Measurements from ENCODE around the gene PRTN3. TPM values are rescaled to one million over a fixed set of nuclear protein-coding genes. Genes with fewer than 3 reads are reported as not detected.

Gene PRTN3
- total and polyA plus RNA-seq, 2 experiments from 2014 or later = not detected

DNA sequence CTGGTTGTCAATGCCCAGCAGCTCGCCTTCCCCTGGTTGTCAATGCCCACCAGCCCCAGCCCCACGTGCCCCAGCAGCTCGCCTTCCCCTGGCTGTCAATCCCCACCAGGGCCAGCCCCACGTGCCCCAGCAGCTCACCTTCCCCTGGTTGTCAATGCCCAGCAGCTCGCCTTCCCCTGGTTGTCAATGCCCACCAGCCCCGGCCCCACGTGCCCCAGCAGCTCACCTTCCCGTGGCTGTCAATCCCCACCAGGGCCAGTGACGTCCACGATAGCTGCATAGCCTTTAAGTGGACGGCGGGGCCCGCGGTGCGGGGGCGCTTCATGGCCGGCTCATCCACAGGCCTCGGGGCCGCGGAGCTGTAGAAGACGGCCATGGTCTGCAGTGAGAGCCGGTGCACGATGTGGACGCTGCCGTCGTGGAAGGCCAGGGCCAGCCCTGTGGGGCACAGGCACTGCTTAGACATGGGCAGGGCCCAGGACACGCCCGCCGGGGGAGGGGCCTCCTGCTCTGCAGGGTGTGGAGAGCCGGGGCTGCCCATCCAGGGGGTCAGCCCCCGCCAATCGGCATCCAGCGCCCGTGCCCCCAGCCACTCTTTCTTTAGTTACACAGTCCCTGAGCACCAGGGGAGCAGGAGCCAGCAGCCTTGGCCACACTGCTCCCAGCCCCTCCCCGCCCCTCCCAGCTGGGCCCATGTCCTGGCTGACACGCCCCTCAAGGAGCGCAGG is 39.1 kb downstream of the PRTN3 start:
- Histone ChIP-seq H3K79me2 (no peaks in the 10 kb centered on the region), H4K20me1 (ENCODE audit: insufficient read depth, poor library complexity, severe bottlenecking) (no peaks in the 10 kb centered on the region), H3K27ac (no peak overlapping the region), H2AFZ (no peak overlapping the region), H3K36me3 (replicated peaks; ENCODE audit: insufficient read depth, low read depth) (no peaks in the 10 kb centered on the region), H3K4me3 (no peak overlapping the region), H3K4me2 (no peak overlapping the region), H3K9me2 (replicated peaks; ENCODE audit: insufficient read depth) (no peaks in the 10 kb centered on the region), H3K27me3 (no peaks in the 10 kb centered on the region), H3K9me3 (ENCODE audit: low read depth) (no peaks in the 10 kb centered on the region), H3K4me1 (ENCODE audit: insufficient read depth) (no peaks in the 10 kb centered on the region)
- DNase-seq (ENCODE audit: low spot score) = no peak
- WGBS (ENCODE audit: low lambda C conversion rate, missing lambda C conversion rate) = 93% methylated on average over 30 of the region's 37 CpGs
- TF ChIP-seq, protein P1, sequence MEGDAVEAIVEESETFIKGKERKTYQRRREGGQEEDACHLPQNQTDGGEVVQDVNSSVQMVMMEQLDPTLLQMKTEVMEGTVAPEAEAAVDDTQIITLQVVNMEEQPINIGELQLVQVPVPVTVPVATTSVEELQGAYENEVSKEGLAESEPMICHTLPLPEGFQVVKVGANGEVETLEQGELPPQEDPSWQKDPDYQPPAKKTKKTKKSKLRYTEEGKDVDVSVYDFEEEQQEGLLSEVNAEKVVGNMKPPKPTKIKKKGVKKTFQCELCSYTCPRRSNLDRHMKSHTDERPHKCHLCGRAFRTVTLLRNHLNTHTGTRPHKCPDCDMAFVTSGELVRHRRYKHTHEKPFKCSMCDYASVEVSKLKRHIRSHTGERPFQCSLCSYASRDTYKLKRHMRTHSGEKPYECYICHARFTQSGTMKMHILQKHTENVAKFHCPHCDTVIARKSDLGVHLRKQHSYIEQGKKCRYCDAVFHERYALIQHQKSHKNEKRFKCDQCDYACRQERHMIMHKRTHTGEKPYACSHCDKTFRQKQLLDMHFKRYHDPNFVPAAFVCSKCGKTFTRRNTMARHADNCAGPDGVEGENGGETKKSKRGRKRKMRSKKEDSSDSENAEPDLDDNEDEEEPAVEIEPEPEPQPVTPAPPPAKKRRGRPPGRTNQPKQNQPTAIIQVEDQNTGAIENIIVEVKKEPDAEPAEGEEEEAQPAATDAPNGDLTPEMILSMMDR (IDR thresholded peaks at IDR 0.05; ENCODE audit: poor library complexity) = no peak
- TF ChIP-seq EZH2 (IDR thresholded peaks at IDR 0.05; ENCODE audit: borderline replicate concordance) (no peak), EZH2phosphoT487 (IDR thresholded peaks at IDR 0.05; ENCODE audit: low read depth, severe bottlenecking, unreplicated experiment) (no peak)

DNA sequence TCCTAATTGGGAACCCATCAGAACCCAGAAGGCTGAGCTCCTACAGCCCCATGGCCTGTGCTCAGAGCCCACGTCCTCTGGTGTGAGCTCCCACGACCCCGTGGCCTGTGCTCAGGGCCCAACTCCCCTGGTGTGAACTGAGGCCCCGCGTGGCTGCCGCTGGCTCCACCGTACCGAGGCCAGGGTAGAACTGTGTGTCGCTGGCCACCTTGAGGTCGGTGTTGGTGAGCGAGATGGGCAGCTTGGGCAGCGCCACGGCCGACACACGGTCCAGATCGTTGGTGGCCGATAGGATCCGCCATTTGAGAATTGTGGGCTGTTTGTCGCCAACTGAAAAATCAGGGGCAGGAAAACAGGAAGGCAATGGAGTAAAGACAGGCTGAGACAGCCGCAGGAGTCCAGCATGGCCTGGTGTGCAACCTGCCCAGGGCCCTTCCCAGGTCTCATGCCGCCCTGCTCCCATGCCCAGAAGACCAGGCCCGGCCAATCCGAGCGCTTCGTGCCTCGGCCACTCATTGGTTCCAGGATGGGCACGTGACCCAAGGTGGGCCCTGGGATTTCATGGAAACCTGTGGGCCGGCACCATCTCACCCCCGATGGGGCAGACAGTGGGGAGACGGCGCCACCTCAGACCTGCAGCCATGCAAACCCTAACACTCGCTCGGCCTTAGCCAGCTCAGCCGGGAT is 40.7 kb downstream of the PRTN3 start:
- no peaks in the 10 kb centered on the region for H3K9me2 ChIP-seq (replicated peaks; ENCODE audit: insufficient read depth)
- no peaks in the 10 kb centered on the region for H3K4me1 ChIP-seq (ENCODE audit: insufficient read depth)
- TF ChIP-seq, protein P1 (IDR thresholded peaks at IDR 0.05; ENCODE audit: poor library complexity) = no peak
- TF ChIP-seq EZH2phosphoT487 (IDR thresholded peaks at IDR 0.05; ENCODE audit: low read depth, severe bottlenecking, unreplicated experiment) (no peak), EZH2 (IDR thresholded peaks at IDR 0.05; ENCODE audit: borderline replicate concordance) (no peak)
- H3K27me3 ChIP-seq = no peaks in the 10 kb centered on the region
- H4K20me1 ChIP-seq (ENCODE audit: insufficient read depth, poor library complexity, severe bottlenecking) = no peaks in the 10 kb centered on the region
- WGBS (ENCODE audit: low lambda C conversion rate, missing lambda C conversion rate) = over 99% methylated on average over 34 of the region's 34 CpGs
- no peak overlapping the region for H2AFZ ChIP-seq
- no peaks in the 10 kb centered on the region for H3K36me3 ChIP-seq (replicated peaks; ENCODE audit: insufficient read depth, low read depth)
- H3K4me3 ChIP-seq = no peak overlapping the region
- H3K4me2 ChIP-seq = no peak overlapping the region
- DNase-seq (ENCODE audit: low spot score) = no peak
- no peak overlapping the region for H3K27ac ChIP-seq
- H3K9me3 ChIP-seq (ENCODE audit: low read depth) = no peaks in the 10 kb centered on the region
- no peaks in the 10 kb centered on the region for H3K79me2 ChIP-seq

DNA sequence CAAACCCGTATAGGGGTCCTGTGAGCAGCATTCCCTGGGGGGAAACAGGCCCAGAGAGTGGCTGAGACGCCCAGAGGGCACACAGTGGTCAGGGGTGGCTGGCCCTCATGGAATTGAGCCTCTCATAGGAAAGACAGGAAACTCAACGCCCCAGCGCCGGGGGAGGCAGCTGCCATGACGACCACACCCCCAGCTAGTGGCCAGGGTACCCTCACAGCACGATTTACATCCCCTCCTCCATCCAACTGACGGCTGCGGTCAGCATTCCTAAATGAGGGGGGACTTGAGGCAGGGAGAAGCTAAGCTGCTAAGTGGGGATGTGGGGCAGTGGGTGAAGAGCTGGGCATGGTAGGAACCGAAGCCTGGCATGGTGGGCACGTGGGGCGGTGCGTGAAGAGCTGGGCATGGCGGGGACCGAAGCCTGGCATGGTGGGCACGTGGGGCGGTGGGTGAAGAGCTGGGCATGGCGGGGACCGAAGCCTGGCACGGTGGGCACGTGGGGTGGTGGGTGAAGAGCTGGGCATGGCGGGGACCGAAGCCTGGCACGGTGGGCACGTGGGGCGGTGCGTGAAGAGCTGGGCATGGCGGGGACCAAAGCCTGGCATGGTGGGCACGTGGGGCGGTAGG is 42.2 kb downstream of the PRTN3 start:
- Histone ChIP-seq H3K27me3 (no peaks in the 10 kb centered on the region), H2AFZ (no peak overlapping the region), H3K4me3 (no peak overlapping the region), H3K9me3 (ENCODE audit: low read depth) (no peaks in the 10 kb centered on the region), H3K4me2 (no peak overlapping the region), H3K27ac (no peak overlapping the region), H3K79me2 (no peaks in the 10 kb centered on the region), H3K9me2 (replicated peaks; ENCODE audit: insufficient read depth) (no peaks in the 10 kb centered on the region), H4K20me1 (ENCODE audit: insufficient read depth, poor library complexity, severe bottlenecking) (no peaks in the 10 kb centered on the region), H3K4me1 (ENCODE audit: insufficient read depth) (no peaks in the 10 kb centered on the region), H3K36me3 (replicated peaks; ENCODE audit: insufficient read depth, low read depth) (no peaks in the 10 kb centered on the region)
- WGBS (ENCODE audit: low lambda C conversion rate, missing lambda C conversion rate) = 93% methylated on average over 12 of the region's 30 CpGs
- no peak for TF ChIP-seq EZH2 (IDR thresholded peaks at IDR 0.05; ENCODE audit: borderline replicate concordance)
- no peak for TF ChIP-seq EZH2phosphoT487 (IDR thresholded peaks at IDR 0.05; ENCODE audit: low read depth, severe bottlenecking, unreplicated experiment)
- TF ChIP-seq, protein P1 (IDR thresholded peaks at IDR 0.05; ENCODE audit: poor library complexity) = no peak
- DNase-seq (ENCODE audit: low spot score) = no peak

Measured in hepatocyte (in vitro differentiated cells).